IMR-90 (cell line): ENCODE measurements around the gene DNAJB5. TPM values are rescaled to one million over a fixed set of nuclear protein-coding genes. Genes with fewer than 3 reads are reported as not detected.
"Not testable (repeated sequence)": the region's sequence is repeated elsewhere in the genome, so short reads cannot be mapped to it uniquely, and the experiment has no call there.

Experiments used
- ATAC-seq: fragments of 200-7000 bp; cut with Tn5 transposase; 2 replicates; pipeline ENCODE4 v1.9.1; 2020; ENCODE audit warnings: low read depth, mild to moderate bottlenecking, moderate library complexity
- BruUV-seq: library from RNA; stranded (reverse); fragments of 400-500 nt; replicated peaks from 2 replicates; lab custom pipeline; 2021; lab: Mats Ljungman, UMichigan
- CTCF ChIA-PET: fragments of 300-600 bp; formaldehyde crosslinking; extraction: SDS; loops from one replicate; lab custom pipeline; 2021; ENCODE audit warnings: antibody characterized with exemption; lab: Yijun Ruan, JAX
- POLR2A ChIA-PET: fragments of 300-600 bp; sonication (Branson Sonifier 250); formaldehyde crosslinking; loops from one replicate; lab custom pipeline; 2022; ENCODE audit warnings: antibody characterized with exemption; ENCODE audit not compliant: unreplicated experiment; lab: Charles Lee
- DNase-seq: peaks from one replicate; pipeline ENCODE4 v3.0.0; 2013
- H2AFZ ChIP-seq: replicated peaks from 2 replicates; pipeline ENCODE3; 2013; ENCODE audit warnings: low read length, mild to moderate bottlenecking; ENCODE audit not compliant: poor library complexity
- H2AK5ac ChIP-seq: 2 replicates; pipeline ENCODE4 v1.6.1; 2013; ENCODE audit warnings: low read depth, low read length, inconsistent platforms
- H2AK9ac ChIP-seq: replicated peaks from 2 replicates; pipeline ENCODE3; 2013; ENCODE audit warnings: mild to moderate bottlenecking, low read depth, low read length, moderate library complexity; ENCODE audit not compliant: poor library complexity
- H2BK120ac ChIP-seq: 2 replicates; pipeline ENCODE4 v1.6.1; 2013; ENCODE audit warnings: low read depth, low read length, inconsistent platforms
- H2BK15ac ChIP-seq: 3 replicates; pipeline ENCODE4 v1.6.1; 2013; ENCODE audit warnings: low read depth, low read length, inconsistent platforms
- H2BK20ac ChIP-seq: 2 replicates; pipeline ENCODE4 v1.6.1; 2013; ENCODE audit warnings: low read depth, mild to moderate bottlenecking, inconsistent platforms, low read length, moderate library complexity
- H2BK5ac ChIP-seq: 2 replicates; pipeline ENCODE4 v1.6.1; 2013; ENCODE audit warnings: mild to moderate bottlenecking, low read depth, low read length, inconsistent platforms; ENCODE audit not compliant: poor library complexity, severe bottlenecking
- H3K14ac ChIP-seq: replicated peaks from 2 replicates; pipeline ENCODE4 v1.6.1; 2013; ENCODE audit warnings: low read depth, low read length, inconsistent platforms
- H3K18ac ChIP-seq: 2 replicates; pipeline ENCODE4 v1.6.1; 2013; ENCODE audit warnings: low read depth, low read length, control low read depth
- H3K23ac ChIP-seq: 2 replicates; pipeline ENCODE4 v1.6.1; 2013; ENCODE audit warnings: low read depth, low read length, inconsistent platforms
- H3K27ac ChIP-seq: 2 replicates; pipeline ENCODE4 v1.5.1; 2013; ENCODE audit warnings: mild to moderate bottlenecking, control low read depth, low read length; ENCODE audit not compliant: insufficient read depth
- H3K27me3 ChIP-seq: 2 replicates; pipeline ENCODE4 v1.6.1; 2013; ENCODE audit warnings: low read length; ENCODE audit not compliant: control insufficient read depth, insufficient read depth
- H3K36me3 ChIP-seq: 2 replicates; pipeline ENCODE4 v1.6.1; 2013; ENCODE audit warnings: low read length, mixed read lengths; ENCODE audit not compliant: control insufficient read depth, insufficient read depth
- H3K4ac ChIP-seq: 2 replicates; pipeline ENCODE4 v1.6.1; 2013; ENCODE audit warnings: low read depth, low read length, inconsistent platforms
- H3K4me1 ChIP-seq: 2 replicates; pipeline ENCODE4 v1.6.1; 2013; ENCODE audit warnings: low read length, mixed read lengths; ENCODE audit not compliant: control insufficient read depth, insufficient read depth
- H3K4me2 ChIP-seq: 2 replicates; pipeline ENCODE4 v1.6.1; 2013; ENCODE audit warnings: low read depth, mild to moderate bottlenecking, control low read depth, low read length, moderate library complexity
- H3K4me3 ChIP-seq: 2 replicates; pipeline ENCODE4 v1.5.1; 2013; ENCODE audit warnings: low read depth, mild to moderate bottlenecking, control low read depth, low read length, moderate library complexity; ENCODE audit not compliant: insufficient read depth
- H3K56ac ChIP-seq: 2 replicates; pipeline ENCODE4 v1.6.1; 2013; ENCODE audit warnings: low read length, inconsistent platforms; ENCODE audit not compliant: insufficient read depth; ENCODE audit errors: extremely low read depth
- H3K79me1 ChIP-seq, 2 experiments: 2 replicates each; pipeline ENCODE4 v1.6.1; 2013; ENCODE audit warnings: low read length in 2 of 2, inconsistent platforms in 1 of 2, low read depth in 1 of 2
- H3K9ac ChIP-seq: 2 replicates; pipeline ENCODE4 v1.6.1; 2013; ENCODE audit warnings: low read depth, low read length, control low read depth
- H3K9me1 ChIP-seq: 2 replicates; pipeline ENCODE4 v1.6.1; 2013; ENCODE audit warnings: low read length, inconsistent platforms; ENCODE audit not compliant: insufficient read depth
- H3K9me3 ChIP-seq: 2 replicates; pipeline ENCODE4 v1.6.1; 2013; ENCODE audit warnings: low read length; ENCODE audit not compliant: control insufficient read depth, insufficient read depth
- H4K20me1 ChIP-seq: 2 replicates; pipeline ENCODE4 v1.6.1; 2013; ENCODE audit warnings: low read length, inconsistent platforms; ENCODE audit not compliant: insufficient read depth
- H4K5ac ChIP-seq: 2 replicates; pipeline ENCODE4 v1.6.1; 2013; ENCODE audit warnings: mild to moderate bottlenecking, low read depth, low read length, control low read depth
- H4K8ac ChIP-seq, 2 experiments: 2 replicates each; pipeline ENCODE4 v1.6.1; 2013; ENCODE audit warnings: low read depth in 2 of 2, low read length in 2 of 2, control low read depth in 1 of 2, inconsistent platforms in 1 of 2
- H4K91ac ChIP-seq: 2 replicates; pipeline ENCODE4 v1.6.1; 2013; ENCODE audit warnings: low read depth, low read length, inconsistent platforms; ENCODE audit not compliant: insufficient read depth
- WGBS, 2 experiments: methylation state at CpG; one replicate each; pipeline versions ENCODE4 v1.1.5 to v1.1.7; 2013; ENCODE audit warnings: missing lambda C conversion rate in 2 of 2; ENCODE audit not compliant: insufficient read length in 1 of 2; ENCODE audit errors: extremely low coverage in 2 of 2; 5-methylcytosine and 5-hydroxymethylcytosine counted together
- dilution Hi-C: fragments of 300-500 bp; cut with HindIII; formaldehyde crosslinking; loops from one replicate; pipeline ENCODE4 v1.14.3; 2018; ENCODE audit warnings: low sequenced_read_pairs; ENCODE audit not compliant: unreplicated experiment
- in situ Hi-C: fragments of 300-500 bp; cut with MboI; formaldehyde crosslinking; loops from 3 replicates; pipeline ENCODE4 v1.14.3; 2019; ENCODE audit warnings: low sequenced_read_pairs, inconsistent platforms, mixed read lengths
- intact Hi-C: fragments of 100-400 bp; cut with micrococcal nuclease; formaldehyde crosslinking; loops from 2 replicates; pipeline ENCODE4 v1.10.0; 2022
- polyA plus RNA-seq, 3 experiments: library from polyadenylated mRNA; depleted of rRNA; stranded (reverse); fragments of >200 nt; gene quantifications; 2 replicates each; pipeline ENCODE4 v1.2.3, GENCODE V29; 2012; ENCODE audit warnings: low replicate concordance in 1 of 3
- total RNA-seq: library from RNA; depleted of rRNA; stranded (reverse); fragments of >200 nt; gene quantifications from 2 replicates; pipeline ENCODE4 v1.2.3, GENCODE V29; 2012

Gene DNAJB5
- total and polyA plus RNA-seq, 2 of the 4 experiments (the other 2 are of a cell fraction), result 11.4 to 14.9 TPM

GRCh38 chr9:35004299-35004698 is 14.8 kb downstream of the DNAJB5 start:
- 0 out of 2 replicates have a peak, but pooled peaks cover 11% of the 10 kb centered on the region for H3K9me1 ChIP-seq
- H3K79me1 ChIP-seq, H4K20me1 ChIP-seq, H2AK5ac ChIP-seq, intact Hi-C loops, BruUV-seq, H3K4me1 ChIP-seq, H3K56ac ChIP-seq, H4K5ac ChIP-seq, dilution Hi-C loops, ATAC-seq, CTCF ChIA-PET, H2BK5ac ChIP-seq, POLR2A ChIA-PET, H4K91ac ChIP-seq, H3K27ac ChIP-seq, H2BK20ac ChIP-seq, H3K4me3 ChIP-seq, H4K8ac ChIP-seq, H3K36me3 ChIP-seq, H3K9ac ChIP-seq, DNase-seq, H3K23ac ChIP-seq, H3K14ac ChIP-seq, H3K4ac ChIP-seq, H3K9me3 ChIP-seq, H2BK120ac ChIP-seq, H3K4me2 ChIP-seq, H3K18ac ChIP-seq, H2AK9ac ChIP-seq, H2BK15ac ChIP-seq, H2AFZ ChIP-seq, in situ Hi-C loops, H3K27me3 ChIP-seq: not testable (repeated sequence)
- 79% methylated on average over 10 of the region's 14 CpGs; no CpG with 5 or more reads in 1 of the 2 experiments for WGBS, 2 experiments
